GM18505 (cell line): ENCODE measurements around the gene CHSY3.

Experiments
- ATAC-seq: cut with Tn5 transposase; IDR thresholded peaks from one replicate; pipeline ENCODE4 v1.9.1; 2021; ENCODE audit not compliant: unreplicated experiment
- POLR2A ChIP-seq: IDR thresholded peaks from 4 replicates; pipeline ENCODE4 v1.6.1; 2011; ENCODE audit warnings: borderline replicate concordance; ENCODE audit not compliant: insufficient read depth, insufficient read length; ENCODE audit errors: extremely low read depth

CHSY3 gene

DNA sequence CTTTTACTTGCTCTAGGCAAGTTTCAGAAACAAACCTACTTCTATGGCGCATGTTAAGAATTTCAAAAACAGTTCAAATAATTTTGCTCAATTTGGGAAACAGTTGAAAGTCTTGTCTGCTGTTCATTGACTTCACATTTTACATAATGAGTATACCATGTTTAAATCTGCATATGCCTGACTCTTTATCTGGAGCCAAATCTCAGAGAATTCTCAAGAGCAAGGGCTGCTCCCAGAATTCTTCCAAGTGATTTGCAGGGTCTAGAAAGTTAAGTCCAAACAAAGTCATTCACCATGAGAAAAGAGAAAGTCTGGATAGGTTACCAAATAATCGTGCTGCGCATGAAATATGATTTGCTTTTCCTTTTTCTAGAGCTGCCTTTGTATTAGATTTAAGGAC is 160.2 kb downstream of the CHSY3 start:
- no peak for ATAC-seq
- TF ChIP-seq POLR2A: no peak

DNA sequence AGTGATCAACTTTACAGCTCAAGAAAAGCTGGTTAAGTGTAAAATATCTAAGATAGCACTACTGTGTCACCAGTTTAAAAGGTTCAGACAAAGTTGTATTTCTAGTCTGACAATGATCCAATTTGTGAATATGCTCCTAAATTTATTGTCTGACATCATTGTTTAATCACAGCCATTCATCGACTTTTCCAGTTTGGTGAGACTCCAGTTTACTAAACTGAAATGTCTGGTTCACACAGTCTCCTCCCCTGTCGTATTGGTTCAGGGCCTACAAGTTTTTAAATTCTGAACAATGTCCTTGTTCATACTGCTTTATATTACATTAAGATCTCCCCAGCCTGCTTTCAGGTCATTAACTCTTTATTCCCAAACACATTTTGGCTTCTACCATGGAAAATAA is 161.4 kb downstream of the CHSY3 start:
- no peak for TF ChIP-seq POLR2A
- no peak for ATAC-seq

DNA sequence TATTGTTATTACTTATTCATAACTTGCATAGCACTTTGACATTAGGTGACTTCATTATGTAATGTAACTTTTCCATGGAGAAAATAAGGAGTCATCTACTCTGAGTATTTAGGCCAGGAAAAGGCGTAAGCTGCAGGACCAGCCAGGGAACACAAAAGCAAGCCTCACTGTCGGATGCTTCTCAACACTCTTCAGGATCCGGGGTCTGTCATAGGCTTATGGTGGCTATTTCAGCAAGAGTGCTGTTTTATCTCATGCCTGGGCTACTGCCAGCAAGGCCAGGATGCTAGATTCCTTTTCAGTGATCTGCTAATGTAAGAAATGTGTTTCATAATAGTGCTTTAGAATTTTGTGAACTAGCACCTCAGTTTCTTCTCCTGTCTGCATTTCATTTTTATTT is 162.4 kb downstream of the CHSY3 start:
- TF ChIP-seq POLR2A: no peak
- no peak for ATAC-seq

DNA sequence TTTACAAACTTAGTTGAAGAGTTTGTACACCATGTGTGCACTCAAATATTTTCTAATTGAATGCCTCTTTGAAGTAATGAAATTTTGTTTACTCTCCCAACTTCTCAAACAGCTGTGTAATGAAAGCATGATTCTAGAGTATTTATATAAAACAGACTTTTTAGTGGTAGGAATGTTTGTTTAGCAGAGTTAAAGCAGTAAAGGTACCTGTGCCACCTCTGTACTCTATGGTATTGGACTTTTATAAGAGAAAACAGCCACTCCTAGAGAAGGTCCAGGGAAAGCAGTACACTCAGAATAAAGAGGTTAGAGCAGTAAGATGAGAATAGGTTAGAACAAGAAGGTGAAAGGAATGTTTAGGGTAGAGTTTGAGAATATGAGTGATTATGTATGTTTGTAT is 163.1 kb downstream of the CHSY3 start:
- ATAC-seq: no peak
- TF ChIP-seq POLR2A: no peak

DNA sequence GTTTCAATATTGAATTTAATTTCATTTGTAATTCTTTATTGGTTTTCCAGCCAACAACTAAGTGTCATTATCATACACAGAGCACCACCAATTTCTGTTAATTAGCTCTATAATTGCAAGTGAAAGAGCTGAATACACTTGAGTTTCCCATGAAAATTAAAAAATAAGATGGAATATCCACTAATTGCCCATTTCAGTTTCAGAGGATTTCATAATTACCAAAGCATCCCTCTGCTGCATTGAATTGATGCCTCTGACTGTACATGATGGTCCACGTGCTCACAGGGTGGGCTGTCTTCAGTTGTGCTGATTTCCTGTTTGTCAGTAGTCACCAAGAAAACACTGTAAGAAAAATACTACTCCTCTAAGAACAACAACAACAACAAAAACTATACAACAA is 163.8 kb downstream of the CHSY3 start:
- ATAC-seq: no peak
- no peak for TF ChIP-seq POLR2A

DNA sequence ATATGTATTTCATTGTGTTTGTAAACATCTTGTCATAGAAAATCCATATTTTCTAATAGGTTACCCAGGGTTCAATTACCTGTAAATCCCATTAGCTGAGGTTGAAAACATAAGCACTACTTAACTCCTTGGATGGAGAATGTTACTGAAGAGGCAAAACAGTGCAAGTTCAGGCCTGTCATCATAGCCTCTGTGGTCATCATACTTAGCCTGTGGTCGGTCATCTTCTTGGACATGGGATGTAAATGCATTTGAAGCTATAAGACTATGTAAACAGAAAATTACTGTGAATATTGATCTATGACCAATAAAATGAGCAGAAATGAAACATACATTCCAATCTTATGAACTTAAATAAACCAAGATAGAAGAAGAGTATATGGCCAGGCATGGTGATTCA is 164.7 kb downstream of the CHSY3 start:
- ATAC-seq: no peak
- no peak for TF ChIP-seq POLR2A

DNA sequence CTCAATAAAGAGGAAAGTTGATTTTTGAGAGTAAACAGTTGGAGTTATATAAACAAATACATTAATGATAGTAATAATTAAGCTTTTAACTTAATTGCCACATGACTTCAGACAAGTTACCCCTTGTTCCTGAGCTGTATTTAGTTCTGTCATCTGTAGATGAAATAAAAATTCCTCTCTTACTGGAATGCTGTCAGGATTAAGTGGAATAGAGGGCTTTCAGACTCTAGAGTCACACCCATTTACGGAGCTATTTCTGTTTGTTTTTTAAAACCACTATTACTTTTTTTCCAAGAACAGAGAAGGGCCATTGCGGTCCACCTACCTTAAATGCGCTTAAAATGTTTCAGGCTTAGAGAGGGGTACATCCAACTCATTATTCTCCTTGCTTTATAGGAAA is 170.6 kb downstream of the CHSY3 start:
- ATAC-seq: no peak
- TF ChIP-seq POLR2A: no peak

DNA sequence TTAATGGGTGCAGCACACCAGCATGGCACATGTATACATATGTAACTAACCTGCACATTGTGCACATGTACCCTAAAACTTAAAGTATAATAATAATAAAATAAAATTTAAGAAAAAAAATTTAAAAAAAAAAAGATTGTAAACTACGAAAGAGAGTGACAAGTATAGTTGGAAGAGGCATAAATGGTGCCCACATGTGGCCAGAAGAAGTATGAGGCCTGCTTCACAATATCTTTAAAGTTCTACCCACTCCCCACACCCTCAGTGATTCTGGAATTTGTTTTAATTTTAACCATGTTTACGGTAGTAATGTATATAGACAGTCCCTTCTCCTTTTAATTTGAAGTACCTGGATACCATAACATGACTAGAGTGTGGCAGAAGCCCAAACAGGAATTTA is 172.7 kb downstream of the CHSY3 start:
- no peak for ATAC-seq
- TF ChIP-seq POLR2A: no peak

DNA sequence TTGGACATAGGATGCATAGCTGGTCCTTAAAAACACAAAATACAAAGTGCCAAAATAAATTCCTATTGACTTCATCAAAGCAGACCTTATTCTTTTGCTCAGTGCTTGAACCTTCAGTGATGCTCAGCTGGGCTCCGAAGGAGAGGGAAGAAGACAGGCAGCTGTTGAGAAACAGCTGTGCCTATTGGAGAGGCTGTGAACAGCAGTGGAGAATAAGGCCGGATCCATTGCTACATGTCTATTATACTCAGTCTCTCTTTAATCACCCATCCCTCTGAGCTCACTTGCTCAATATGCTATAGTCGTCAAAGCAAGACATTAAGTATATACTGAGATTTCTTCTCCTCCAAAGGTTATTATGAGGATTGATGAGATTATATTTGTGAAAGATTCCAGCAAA is 174.4 kb downstream of the CHSY3 start:
- ATAC-seq: no peak
- no peak for TF ChIP-seq POLR2A

DNA sequence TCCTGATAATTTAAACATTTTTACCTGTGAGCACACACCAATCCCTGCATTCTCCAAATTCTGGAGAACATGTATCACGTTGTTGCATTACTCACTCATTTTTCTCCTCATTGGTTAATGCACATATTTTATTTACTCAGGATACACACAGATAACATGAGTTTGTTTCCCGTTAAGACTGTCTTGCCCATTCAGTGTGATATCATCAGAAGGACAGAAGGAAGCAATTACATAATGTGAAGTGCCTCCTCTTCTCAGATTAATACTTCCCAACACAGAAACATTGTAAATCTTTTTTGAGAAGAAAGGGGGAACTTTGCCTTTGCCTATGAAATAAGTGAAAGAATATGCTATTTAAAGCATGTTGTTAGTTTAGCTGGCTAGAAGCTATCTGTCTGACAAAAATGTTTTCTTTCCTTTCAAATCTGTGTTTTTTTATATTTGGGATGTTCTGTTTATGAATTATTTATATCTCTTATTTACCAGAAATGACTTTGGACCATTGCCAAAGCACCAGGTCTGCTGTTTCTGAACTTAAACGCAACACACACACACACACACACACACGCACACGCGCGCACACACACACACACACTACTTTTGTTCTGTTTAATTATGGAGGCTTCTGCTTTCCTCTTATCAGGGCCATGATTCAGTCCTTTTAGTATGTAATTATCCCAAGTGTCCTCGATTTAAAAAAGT is 186.5 kb downstream of the CHSY3 start:
- no peak for TF ChIP-seq POLR2A
- no peak for ATAC-seq

DNA sequence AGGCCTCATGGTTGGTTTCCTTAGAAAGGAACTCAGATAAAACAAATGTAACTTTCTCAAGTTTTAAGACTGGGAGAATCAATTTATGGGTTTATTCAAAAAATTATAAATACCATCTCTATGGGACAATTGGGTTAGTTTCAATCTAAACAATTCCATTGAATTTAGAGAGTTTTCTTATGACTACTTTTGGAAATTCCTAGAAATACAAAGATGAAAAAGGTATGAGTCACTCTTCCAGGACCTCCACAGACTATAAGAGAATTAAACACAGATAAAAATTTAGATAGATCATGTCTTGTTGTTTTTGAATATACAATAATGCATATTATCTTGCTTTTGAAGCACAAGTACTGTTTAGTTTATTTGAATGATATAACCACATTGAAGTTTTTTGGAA is 188.7 kb downstream of the CHSY3 start:
- ATAC-seq: no peak
- TF ChIP-seq POLR2A: no peak

DNA sequence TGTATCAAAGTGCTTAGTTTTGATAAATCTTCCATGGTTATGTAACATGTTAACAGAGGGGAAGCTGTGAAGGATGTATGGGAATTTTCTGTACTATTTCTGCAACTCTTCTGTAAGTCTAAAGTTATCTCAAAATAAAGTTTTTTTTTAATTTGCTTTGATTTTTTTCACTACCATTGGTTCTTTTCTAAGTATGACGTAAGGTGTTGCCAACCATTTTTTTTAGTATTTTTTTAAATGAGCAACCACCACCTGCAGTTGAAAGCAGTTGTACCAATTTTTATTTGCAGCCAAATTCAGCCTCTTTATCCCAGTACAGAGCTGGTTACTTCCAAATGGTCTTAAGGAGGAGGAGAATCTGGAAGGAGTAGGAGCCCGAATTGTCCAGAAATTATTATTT is 192.2 kb downstream of the CHSY3 start:
- TF ChIP-seq POLR2A: no peak
- no peak for ATAC-seq

DNA sequence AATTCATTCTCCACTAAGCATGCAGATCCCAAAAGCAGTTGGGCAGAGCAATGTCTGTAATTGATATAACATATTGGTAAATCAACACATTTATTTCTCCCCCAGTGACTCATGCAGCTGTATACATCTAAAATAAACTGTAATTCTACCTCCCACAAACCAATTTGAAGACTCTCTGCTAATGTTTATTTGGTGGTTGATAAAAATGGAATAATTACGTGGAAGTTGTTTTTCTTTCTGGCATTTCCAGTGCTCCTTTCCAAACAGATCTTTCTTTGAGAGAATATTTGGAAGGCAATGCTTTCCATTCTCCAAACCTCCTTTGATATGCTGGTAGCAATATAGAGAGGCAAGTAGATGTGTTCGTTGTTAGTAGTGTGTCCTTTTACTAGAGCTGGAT is 194.7 kb downstream of the CHSY3 start:
- no peak for TF ChIP-seq POLR2A
- ATAC-seq: no peak

DNA sequence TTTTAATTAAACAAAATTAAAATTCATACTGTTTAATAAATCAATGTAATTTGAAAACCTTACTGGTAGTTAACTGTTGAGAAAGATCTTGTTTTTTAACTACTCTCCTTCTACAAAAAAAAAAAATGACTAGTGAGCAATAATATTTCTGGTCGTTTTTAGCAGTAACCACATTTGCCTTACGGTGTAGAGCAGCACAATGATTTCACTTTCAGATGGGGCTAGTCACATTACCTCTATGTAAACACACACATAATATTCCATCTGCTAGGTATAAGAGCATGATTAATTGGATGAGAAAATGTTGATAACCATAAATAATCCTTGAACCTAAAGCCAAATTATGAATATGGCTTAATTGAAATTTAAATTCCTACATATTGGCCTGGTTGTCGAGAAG is 198.1 kb downstream of the CHSY3 start:
- ATAC-seq: no peak
- no peak for TF ChIP-seq POLR2A

DNA sequence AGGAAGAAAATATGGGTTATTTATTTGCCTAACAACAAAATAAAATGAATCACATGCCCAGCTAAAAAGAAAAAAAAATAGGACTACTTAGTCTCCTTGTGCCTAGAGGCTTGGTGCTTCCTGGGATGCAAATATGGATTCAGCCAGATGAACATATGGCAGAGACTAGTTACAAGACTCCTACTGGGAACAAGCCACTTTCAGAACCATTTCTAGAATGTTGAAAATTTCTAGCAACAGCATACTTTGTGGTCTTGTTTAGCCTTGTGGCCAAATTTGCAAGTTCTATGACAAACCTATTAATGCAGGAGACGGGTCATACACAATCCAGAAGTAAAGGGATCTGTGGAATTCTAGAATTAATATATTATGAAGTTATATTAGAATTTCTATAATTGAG is 198.7 kb downstream of the CHSY3 start:
- no peak for TF ChIP-seq POLR2A
- ATAC-seq: no peak
